Osteoblast (primary cell): ENCODE data around the gene CPB1. TPM values are rescaled to one million over a fixed set of nuclear protein-coding genes. Genes with fewer than 3 reads are reported as not detected.

Experiments
- DNase-seq: peaks from one replicate; pipeline ENCODE4 v3.0.0; 2011; ENCODE audit warnings: low spot score, mixed read lengths; ENCODE audit not compliant: insufficient read length; ENCODE audit errors: missing footprints
- H2AFZ ChIP-seq: 2 replicates; pipeline ENCODE4 v1.6.0; 2011; ENCODE audit warnings: mild to moderate bottlenecking, low read length
- H3K27ac ChIP-seq: 2 replicates; pipeline ENCODE4 v1.5.1; 2011; ENCODE audit warnings: mild to moderate bottlenecking, low read depth, low read length, moderate library complexity
- H3K27me3 ChIP-seq: 2 replicates; pipeline ENCODE4 v1.6.0; 2012; ENCODE audit warnings: mild to moderate bottlenecking, control low read depth, inconsistent platforms, low read length, moderate library complexity; ENCODE audit not compliant: insufficient read depth
- H3K36me3 ChIP-seq: 2 replicates; pipeline ENCODE4 v1.5.1; 2011; ENCODE audit warnings: mild to moderate bottlenecking, low read length, control low read depth, moderate library complexity; ENCODE audit not compliant: insufficient read depth
- H3K4me1 ChIP-seq: 2 replicates; pipeline ENCODE4 v1.5.1; 2011; ENCODE audit warnings: mild to moderate bottlenecking, low read length, control low read depth, moderate library complexity; ENCODE audit not compliant: insufficient read depth
- H3K4me2 ChIP-seq: 2 replicates; pipeline ENCODE4 v1.6.0; 2011; ENCODE audit warnings: mild to moderate bottlenecking, low read length; ENCODE audit not compliant: insufficient read depth
- H3K4me3 ChIP-seq: fragments of 200-600 bp; sonication (generic); 3 replicates; pipeline ENCODE4 v1.5.1; 2012; ENCODE audit warnings: mild to moderate bottlenecking, low read length, inconsistent platforms; ENCODE audit not compliant: insufficient read depth
- H3K79me2 ChIP-seq: 2 replicates; pipeline ENCODE4 v1.6.0; 2012; ENCODE audit warnings: mild to moderate bottlenecking, low read length, control low read depth, inconsistent platforms; ENCODE audit not compliant: insufficient read depth
- H3K9me3 ChIP-seq: 2 replicates; pipeline ENCODE4 v1.5.1; 2011; ENCODE audit warnings: low read depth, low read length, control low read depth
- H4K20me1 ChIP-seq: 2 replicates; pipeline ENCODE4 v1.6.0; 2012; ENCODE audit warnings: mild to moderate bottlenecking, low read length, control low read depth; ENCODE audit not compliant: insufficient read depth
- CTCF ChIP-seq: IDR thresholded peaks from 2 replicates; pipeline ENCODE4 v1.5.1; 2011; ENCODE audit warnings: mild to moderate bottlenecking, low read depth, low read length, moderate library complexity; ENCODE audit errors: extremely low read depth
- total RNA-seq: library from RNA; depleted of rRNA; stranded (reverse); fragments of >200 nt; gene quantifications from 2 replicates; pipeline ENCODE4 v1.2.3, GENCODE V29; 2012

CPB1 gene
- total RNA-seq, 1 donor = 1.1 TPM

GRCh38 chr3:148789906-148790305, 37.7 kb upstream of the CPB1 start:
- no peak overlapping the region for H3K27ac ChIP-seq
- no peaks in the 10 kb centered on the region for H3K79me2 ChIP-seq
- H3K27me3 ChIP-seq = peaks cover 2% of the 10 kb centered on the region
- no peaks in the 10 kb centered on the region for H4K20me1 ChIP-seq
- no peak for TF ChIP-seq CTCF
- no peaks in the 10 kb centered on the region for H3K36me3 ChIP-seq
- no peak overlapping the region for H2AFZ ChIP-seq
- H3K4me2 ChIP-seq = no peak overlapping the region
- no peaks in the 10 kb centered on the region for H3K9me3 ChIP-seq
- peaks cover 9% of the 10 kb centered on the region for H3K4me1 ChIP-seq
- H3K4me3 ChIP-seq = no peak overlapping the region
- no peak for DNase-seq

GRCh38 chr3:148790370-148790769, 37.2 kb upstream of the CPB1 start:
- Histone ChIP-seq H3K4me3 (no peak overlapping the region), H3K4me1 (peaks cover 9% of the 10 kb centered on the region), H3K4me2 (no peak overlapping the region), H2AFZ (no peak overlapping the region), H3K9me3 (no peaks in the 10 kb centered on the region), H4K20me1 (no peaks in the 10 kb centered on the region), H3K27me3 (peaks cover 2% of the 10 kb centered on the region), H3K27ac (no peak overlapping the region), H3K36me3 (no peaks in the 10 kb centered on the region), H3K79me2 (no peaks in the 10 kb centered on the region)
- no peak for DNase-seq
- no peak for TF ChIP-seq CTCF

GRCh38 chr3:148790851-148791735, 36.5 kb upstream of the CPB1 start:
- H2AFZ ChIP-seq = no peak overlapping the region
- H3K36me3 ChIP-seq = no peaks in the 10 kb centered on the region
- no peak overlapping the region for H3K27ac ChIP-seq
- no peak overlapping the region for H3K4me2 ChIP-seq
- H4K20me1 ChIP-seq = no peaks in the 10 kb centered on the region
- peaks cover 9% of the 10 kb centered on the region for H3K4me1 ChIP-seq
- H3K79me2 ChIP-seq = no peaks in the 10 kb centered on the region
- DNase-seq = no peak
- no peaks in the 10 kb centered on the region for H3K9me3 ChIP-seq
- no peak for TF ChIP-seq CTCF
- H3K4me3 ChIP-seq = no peak overlapping the region
- H3K27me3 ChIP-seq = peaks cover 2% of the 10 kb centered on the region

- DNase-seq = no peak
- Histone ChIP-seq H4K20me1 (no peaks in the 10 kb centered on the region), H3K27ac (no peak overlapping the region), H3K27me3 (peaks cover 2% of the 10 kb centered on the region), H2AFZ (no peak overlapping the region), H3K36me3 (no peaks in the 10 kb centered on the region), H3K4me2 (no peak overlapping the region), H3K4me1 (peaks cover 9% of the 10 kb centered on the region), H3K79me2 (no peaks in the 10 kb centered on the region), H3K9me3 (no peaks in the 10 kb centered on the region), H3K4me3 (no peak overlapping the region)
- no peak for TF ChIP-seq CTCF
These were observed 35.7 kb upstream of the CPB1 start for GRCh38 chr3:148791920-148792319.
